ENCODE data around the gene DENND1A. TPM values are rescaled to one million over a fixed set of nuclear protein-coding genes. Genes with fewer than 3 reads are reported as not detected.

DENND1A gene
- total and polyA plus RNA-seq, 4 donors, result 7.9 to 22.0 (median 13.9) TPM

DNA sequence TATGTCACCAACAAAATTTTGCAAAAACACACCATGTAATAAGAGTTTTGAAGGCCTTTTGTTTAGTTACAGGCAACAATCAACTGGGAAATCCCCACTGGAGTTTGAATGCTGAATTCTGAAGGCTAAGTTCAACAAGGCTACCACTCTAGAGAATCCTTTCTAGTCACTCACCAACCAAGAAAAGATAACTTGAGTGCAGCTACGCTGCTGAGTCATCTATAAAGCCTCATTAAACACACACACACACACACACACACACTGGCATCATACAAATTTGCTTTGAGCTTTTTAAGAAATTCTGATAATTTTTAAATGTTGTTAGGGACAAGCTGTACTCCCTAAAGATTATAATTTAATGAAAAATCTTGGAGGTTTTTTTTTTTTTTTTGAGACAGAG, 219.6 kb downstream of the DENND1A start (continued):
- TF ChIP-seq, protein P1, sequence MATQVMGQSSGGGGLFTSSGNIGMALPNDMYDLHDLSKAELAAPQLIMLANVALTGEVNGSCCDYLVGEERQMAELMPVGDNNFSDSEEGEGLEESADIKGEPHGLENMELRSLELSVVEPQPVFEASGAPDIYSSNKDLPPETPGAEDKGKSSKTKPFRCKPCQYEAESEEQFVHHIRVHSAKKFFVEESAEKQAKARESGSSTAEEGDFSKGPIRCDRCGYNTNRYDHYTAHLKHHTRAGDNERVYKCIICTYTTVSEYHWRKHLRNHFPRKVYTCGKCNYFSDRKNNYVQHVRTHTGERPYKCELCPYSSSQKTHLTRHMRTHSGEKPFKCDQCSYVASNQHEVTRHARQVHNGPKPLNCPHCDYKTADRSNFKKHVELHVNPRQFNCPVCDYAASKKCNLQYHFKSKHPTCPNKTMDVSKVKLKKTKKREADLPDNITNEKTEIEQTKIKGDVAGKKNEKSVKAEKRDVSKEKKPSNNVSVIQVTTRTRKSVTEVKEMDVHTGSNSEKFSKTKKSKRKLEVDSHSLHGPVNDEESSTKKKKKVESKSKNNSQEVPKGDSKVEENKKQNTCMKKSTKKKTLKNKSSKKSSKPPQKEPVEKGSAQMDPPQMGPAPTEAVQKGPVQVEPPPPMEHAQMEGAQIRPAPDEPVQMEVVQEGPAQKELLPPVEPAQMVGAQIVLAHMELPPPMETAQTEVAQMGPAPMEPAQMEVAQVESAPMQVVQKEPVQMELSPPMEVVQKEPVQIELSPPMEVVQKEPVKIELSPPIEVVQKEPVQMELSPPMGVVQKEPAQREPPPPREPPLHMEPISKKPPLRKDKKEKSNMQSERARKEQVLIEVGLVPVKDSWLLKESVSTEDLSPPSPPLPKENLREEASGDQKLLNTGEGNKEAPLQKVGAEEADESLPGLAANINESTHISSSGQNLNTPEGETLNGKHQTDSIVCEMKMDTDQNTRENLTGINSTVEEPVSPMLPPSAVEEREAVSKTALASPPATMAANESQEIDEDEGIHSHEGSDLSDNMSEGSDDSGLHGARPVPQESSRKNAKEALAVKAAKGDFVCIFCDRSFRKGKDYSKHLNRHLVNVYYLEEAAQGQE (IDR thresholded peaks at IDR 0.05), result no peak
- TF ChIP-seq SP1 (IDR thresholded peaks at IDR 0.05) (no peak), NR2F2 (IDR thresholded peaks at IDR 0.05) (no peak)

DNA sequence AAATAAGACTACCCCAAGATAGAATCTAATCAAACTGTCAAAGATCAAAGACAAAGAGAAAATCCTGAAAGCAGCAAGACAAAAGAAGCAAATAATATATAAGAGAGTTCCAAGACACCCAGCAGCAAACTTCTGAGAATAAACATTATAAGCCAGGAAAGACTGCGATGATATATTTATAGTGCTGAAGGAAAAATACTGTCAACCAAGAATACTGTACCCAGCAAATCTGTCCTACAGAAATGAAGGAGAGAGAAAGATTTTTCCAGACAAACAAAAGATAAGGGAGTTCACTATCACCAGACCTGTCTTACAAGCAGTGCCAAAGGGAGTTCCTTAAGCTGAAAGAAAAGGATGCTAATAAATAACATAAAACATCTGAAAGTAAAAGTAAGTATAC, 227.4 kb downstream of the DENND1A start:
- Histone ChIP-seq H3K9me3 (ENCODE audit: control insufficient read depth in 4 of 4, low read length in 3 of 4) (peaks cover 0 to 7% (median under 1%) of the 10 kb centered on the region in 4 donors), H3K27me3 (ENCODE audit: control insufficient read depth in 4 of 4, insufficient read depth in 4 of 4, low read length in 3 of 4) (no peaks in the 10 kb centered on the region), H3K4me1 (ENCODE audit: control insufficient read depth in 4 of 4, insufficient read depth in 4 of 4, low read length in 3 of 4) (no peaks in the 10 kb centered on the region), H3K36me3 (ENCODE audit: control insufficient read depth in 4 of 4, insufficient read depth in 3 of 4, low read depth in 1 of 4, low read length in 3 of 4) (peaks cover 0 to 2% (median 0%) of the 10 kb centered on the region in 4 donors), H3K4me3 (ENCODE audit: low read depth in 1 of 3, low read length in 3 of 3) (no peak overlapping the region), H3K27ac (ENCODE audit: low read depth in 1 of 2, low read length in 2 of 2) (no peak overlapping the region), H3K9ac (ENCODE audit: low read depth in 1 of 2, low read length in 2 of 2) (no peak overlapping the region)
- 97% methylated on average over 1 of the region's 1 CpG for WGBS
- DNase-seq (ENCODE audit: low spot score), result no peak
- TF ChIP-seq, protein P2, sequence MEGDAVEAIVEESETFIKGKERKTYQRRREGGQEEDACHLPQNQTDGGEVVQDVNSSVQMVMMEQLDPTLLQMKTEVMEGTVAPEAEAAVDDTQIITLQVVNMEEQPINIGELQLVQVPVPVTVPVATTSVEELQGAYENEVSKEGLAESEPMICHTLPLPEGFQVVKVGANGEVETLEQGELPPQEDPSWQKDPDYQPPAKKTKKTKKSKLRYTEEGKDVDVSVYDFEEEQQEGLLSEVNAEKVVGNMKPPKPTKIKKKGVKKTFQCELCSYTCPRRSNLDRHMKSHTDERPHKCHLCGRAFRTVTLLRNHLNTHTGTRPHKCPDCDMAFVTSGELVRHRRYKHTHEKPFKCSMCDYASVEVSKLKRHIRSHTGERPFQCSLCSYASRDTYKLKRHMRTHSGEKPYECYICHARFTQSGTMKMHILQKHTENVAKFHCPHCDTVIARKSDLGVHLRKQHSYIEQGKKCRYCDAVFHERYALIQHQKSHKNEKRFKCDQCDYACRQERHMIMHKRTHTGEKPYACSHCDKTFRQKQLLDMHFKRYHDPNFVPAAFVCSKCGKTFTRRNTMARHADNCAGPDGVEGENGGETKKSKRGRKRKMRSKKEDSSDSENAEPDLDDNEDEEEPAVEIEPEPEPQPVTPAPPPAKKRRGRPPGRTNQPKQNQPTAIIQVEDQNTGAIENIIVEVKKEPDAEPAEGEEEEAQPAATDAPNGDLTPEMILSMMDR (IDR thresholded peaks at IDR 0.05; ENCODE audit: low read depth, low read length, missing input control), result no peak
- TF ChIP-seq, protein P3, sequence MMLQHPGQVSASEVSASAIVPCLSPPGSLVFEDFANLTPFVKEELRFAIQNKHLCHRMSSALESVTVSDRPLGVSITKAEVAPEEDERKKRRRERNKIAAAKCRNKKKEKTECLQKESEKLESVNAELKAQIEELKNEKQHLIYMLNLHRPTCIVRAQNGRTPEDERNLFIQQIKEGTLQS (IDR thresholded peaks at IDR 0.05), result no peak
- TF ChIP-seq FOXA2 (IDR thresholded peaks at IDR 0.05), result no peak
- TF ChIP-seq RXRA (IDR thresholded peaks at IDR 0.05), result no peak
- no peak for TF ChIP-seq HNF4A (conservative IDR thresholded peaks at IDR 0.05)
- no peak for TF ChIP-seq GABPA (IDR thresholded peaks at IDR 0.05 in 1 of 2, conservative IDR thresholded peaks at IDR 0.05 in 1 of 2)
- TF ChIP-seq JUND (IDR thresholded peaks at IDR 0.05), result no peak
- TF ChIP-seq SP1 (IDR thresholded peaks at IDR 0.05), result no peak
- TF ChIP-seq, protein P1 (IDR thresholded peaks at IDR 0.05), result no peak
- TF ChIP-seq, protein P4, sequence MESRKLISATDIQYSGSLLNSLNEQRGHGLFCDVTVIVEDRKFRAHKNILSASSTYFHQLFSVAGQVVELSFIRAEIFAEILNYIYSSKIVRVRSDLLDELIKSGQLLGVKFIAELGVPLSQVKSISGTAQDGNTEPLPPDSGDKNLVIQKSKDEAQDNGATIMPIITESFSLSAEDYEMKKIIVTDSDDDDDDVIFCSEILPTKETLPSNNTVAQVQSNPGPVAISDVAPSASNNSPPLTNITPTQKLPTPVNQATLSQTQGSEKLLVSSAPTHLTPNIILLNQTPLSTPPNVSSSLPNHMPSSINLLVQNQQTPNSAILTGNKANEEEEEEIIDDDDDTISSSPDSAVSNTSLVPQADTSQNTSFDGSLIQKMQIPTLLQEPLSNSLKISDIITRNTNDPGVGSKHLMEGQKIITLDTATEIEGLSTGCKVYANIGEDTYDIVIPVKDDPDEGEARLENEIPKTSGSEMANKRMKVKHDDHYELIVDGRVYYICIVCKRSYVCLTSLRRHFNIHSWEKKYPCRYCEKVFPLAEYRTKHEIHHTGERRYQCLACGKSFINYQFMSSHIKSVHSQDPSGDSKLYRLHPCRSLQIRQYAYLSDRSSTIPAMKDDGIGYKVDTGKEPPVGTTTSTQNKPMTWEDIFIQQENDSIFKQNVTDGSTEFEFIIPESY (IDR thresholded peaks at IDR 0.05), result no peak
- no peak for TF ChIP-seq EGR1 (IDR thresholded peaks at IDR 0.05; ENCODE audit: low read depth in 2 of 2)
- no peak for TF ChIP-seq YY1 (IDR thresholded peaks at IDR 0.05)
- no peak for TF ChIP-seq NR2F2 (IDR thresholded peaks at IDR 0.05)
- TF ChIP-seq HNF4G (IDR thresholded peaks at IDR 0.05), result no peak
- TF ChIP-seq, protein P5, sequence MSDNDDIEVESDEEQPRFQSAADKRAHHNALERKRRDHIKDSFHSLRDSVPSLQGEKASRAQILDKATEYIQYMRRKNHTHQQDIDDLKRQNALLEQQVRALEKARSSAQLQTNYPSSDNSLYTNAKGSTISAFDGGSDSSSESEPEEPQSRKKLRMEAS (IDR thresholded peaks at IDR 0.05), result no peak
- no peak for TF ChIP-seq TAF1 (conservative IDR thresholded peaks at IDR 0.05)
- no peak for TF ChIP-seq RAD21 (IDR thresholded peaks at IDR 0.05)
- no peak for TF ChIP-seq FOXA1 (IDR thresholded peaks at IDR 0.05)
